GM18519 (cell line): ENCODE results near the gene CUL2.
A peak's percentile ranks its signal among the peaks of the same experiment; 100 is the strongest.

Experiments used
- ATAC-seq: cut with Tn5 transposase; IDR thresholded peaks from one replicate; pipeline ENCODE4 v1.9.1; 2021; ENCODE audit warnings: mild to moderate bottlenecking, moderate library complexity; ENCODE audit not compliant: unreplicated experiment, low FRiP score

Gene CUL2

GRCh38 chr10:35090162-35090954, at the start of gene CUL2:
TSS of gene CUL2 (minus strand) at chr10:35090341. CDS start at chr10:35071317, 19,024 bp downstream.
- ATAC-seq: peak; percentile 90

- peak; percentile 76 for ATAC-seq
These were observed 46.2 kb upstream of the CUL2 start for GRCh38 chr10:35136263-35136815.

GRCh38 chr10:35135861-35136260, 45.7 kb upstream of the CUL2 start:
- no peak for ATAC-seq

GRCh38 chr10:35133586-35133985, 43.4 kb upstream of the CUL2 start:
- no peak for ATAC-seq

GRCh38 chr10:35132727-35133126, 42.6 kb upstream of the CUL2 start:
- no peak for ATAC-seq

- no peak for ATAC-seq
These were observed 40.5 kb upstream of the CUL2 start for GRCh38 chr10:35130663-35131062.

- no peak for ATAC-seq
These were observed 39.1 kb upstream of the CUL2 start for GRCh38 chr10:35129185-35129674.

- ATAC-seq: no peak
These were observed 37.2 kb upstream of the CUL2 start for GRCh38 chr10:35127289-35127891.

GRCh38 chr10:35126530-35127288, 36.6 kb upstream of the CUL2 start, which contains the start of gene CREM:
TSS of gene CREM (plus strand) at chr10:35126846. CDS start at chr10:35137836, 10,990 bp downstream.
- peak; percentile 75 for ATAC-seq

- ATAC-seq: no peak
These were observed 36.0 kb upstream of the CUL2 start for GRCh38 chr10:35126062-35126529.

GRCh38 chr10:35124540-35124939, 34.4 kb upstream of the CUL2 start:
- ATAC-seq: no peak

- ATAC-seq: no peak
These were observed 29.2 kb upstream of the CUL2 start for GRCh38 chr10:35119378-35119777.

- no peak for ATAC-seq
These were observed 22.4 kb upstream of the CUL2 start for GRCh38 chr10:35112571-35112970.

GRCh38 chr10:35103882-35104281, 13.7 kb upstream of the CUL2 start:
- ATAC-seq: no peak

GRCh38 chr10:35097510-35097909, 7.4 kb upstream of the CUL2 start:
- ATAC-seq: no peak

- no peak for ATAC-seq
These were observed 6.2 kb upstream of the CUL2 start for GRCh38 chr10:35096312-35096711.

- no peak for ATAC-seq
These were observed 2.7 kb upstream of the CUL2 start for GRCh38 chr10:35092851-35093250.

GRCh38 chr10:35091994-35092790, 2.1 kb upstream of the CUL2 start:
- ATAC-seq: no peak

GRCh38 chr10:35089611-35090161, 455 bp downstream of the CUL2 start:
- ATAC-seq: no peak

GRCh38 chr10:35083242-35083641, 6.9 kb downstream of the CUL2 start:
- no peak for ATAC-seq
